Posterior vena cava (tissue), 2 donors: ENCODE results near the gene MOCOS. TPM values are rescaled to one million over a fixed set of nuclear protein-coding genes. Genes with fewer than 3 reads are reported as not detected.

Experiments used
- DNase-seq: peaks from one replicate; pipeline ENCODE4 v3.0.0-alpha.2; 2020; ENCODE audit warnings: low spot score
- intact Hi-C, 2 donors: fragments of 100-400 bp; cut with DNase I; formaldehyde crosslinking; loops; one replicate each; pipeline versions ENCODE4 v1.14.1 to v1.14.2; 2022 to 2023
- total RNA-seq, 2 donors: library from RNA; stranded (reverse); fragmentation: NEBNext Ultra II Directional; extraction: Animal tissue kit (Norgen Biotek cat#: 25700); gene quantifications; one replicate each; pipeline ENCODE4 v1.2.1, GENCODE V29; 2021
- donor health status: DM: yes; HTN: yes; CAD: no.
- donor health status: DM: yes; HTN: yes; CAD: no.

MOCOS gene
- total RNA-seq, 2 donors from 2014 or later, result 1.2 to 1.3 TPM

- intact Hi-C loops, result no loop called here
- no peak for DNase-seq
Measured at GRCh38 chr18:36241831-36242230, 54.5 kb downstream of the MOCOS start.

- intact Hi-C loops, result no loop called here
- no peak for DNase-seq
Measured at GRCh38 chr18:36247036-36247435, 59.7 kb downstream of the MOCOS start.

- intact Hi-C loops, result no loop called here
- no peak for DNase-seq
Measured at GRCh38 chr18:36249392-36249791, 62.1 kb downstream of the MOCOS start.

- intact Hi-C loops, result no loop called here
- no peak for DNase-seq
Measured at GRCh38 chr18:36250827-36251226, 63.5 kb downstream of the MOCOS start.

- no peak for DNase-seq
- intact Hi-C loops, result no loop called here
Measured at GRCh38 chr18:36255072-36255698, 67.9 kb downstream of the MOCOS start.

- intact Hi-C loops, result no loop called here
- no peak for DNase-seq
Measured at GRCh38 chr18:36256094-36256493, 68.8 kb downstream of the MOCOS start.

GRCh38 chr18:36262971-36263370, 75.7 kb downstream of the MOCOS start:
- intact Hi-C loops, result no loop called here
- DNase-seq, result no peak

GRCh38 chr18:36264283-36264682, 77.0 kb downstream of the MOCOS start:
- intact Hi-C loops, result no loop called here

GRCh38 chr18:36265015-36265414, 77.7 kb downstream of the MOCOS start:
- intact Hi-C loops, result no loop called here
- no peak for DNase-seq

More at GRCh38 chr18:36264283-36264682, 77.0 kb downstream of the MOCOS start:
- DNase-seq, result no peak

- intact Hi-C loops, result no loop called here
- DNase-seq, result no peak
Measured at GRCh38 chr18:36269157-36269556, 81.9 kb downstream of the MOCOS start.

GRCh38 chr18:36271153-36271552, 83.9 kb downstream of the MOCOS start:
- no peak for DNase-seq
- intact Hi-C loops, result no loop called here

- intact Hi-C loops, result no loop called here
- DNase-seq, result no peak
Measured at GRCh38 chr18:36273347-36273746, 86.0 kb downstream of the MOCOS start.

- DNase-seq, result no peak
- intact Hi-C loops, result no loop called here
Measured at GRCh38 chr18:36274083-36274715, 86.9 kb downstream of the MOCOS start.

GRCh38 chr18:36275561-36275960, 88.3 kb downstream of the MOCOS start:
- no peak for DNase-seq
- intact Hi-C loops, result no loop called here

- no peak for DNase-seq
- intact Hi-C loops, result no loop called here
Measured at GRCh38 chr18:36279001-36279400, 91.7 kb downstream of the MOCOS start.

- no peak for DNase-seq
- intact Hi-C loops, result loop anchor here (10.0 kb wide), 2 partner anchors 97 to 187 kb away; partner anchors contain the start of gene MOCOS (in 1 of the 2)
Measured at GRCh38 chr18:36281936-36282335, 94.6 kb downstream of the MOCOS start.

GRCh38 chr18:36283448-36283847, 96.2 kb downstream of the MOCOS start:
- DNase-seq, result no peak
- intact Hi-C loops, result loop anchor here (10.0 kb wide), 2 partner anchors 99 to 189 kb away; partner anchors contain the start of gene MOCOS (in 1 of the 2)

- intact Hi-C loops, result loop anchor here (2.0 to 10.0 kb wide), 3 partner anchors 99 to 267 kb away; partner anchors contain the start of gene MOCOS (in 1 of the 2)
- DNase-seq, result no peak
Measured at GRCh38 chr18:36284268-36284667, 97.0 kb downstream of the MOCOS start.

- DNase-seq, result no peak
- intact Hi-C loops, result loop anchor here (2.0 to 10.0 kb wide), 4 partner anchors 100 to 268 kb away; partner anchors contain the start of gene MOCOS (in 1 of the 2)
Measured at GRCh38 chr18:36284671-36285295, 97.5 kb downstream of the MOCOS start.

GRCh38 chr18:36287653-36288052, 100.4 kb downstream of the MOCOS start:
- no peak for DNase-seq
- intact Hi-C loops, result loop anchor here (5.0 to 10.0 kb wide), 3 partner anchors 103 to 270 kb away; partner anchors contain the start of gene MOCOS (in 1 of the 2)
